ENCODE data around the gene SPN. TPM values are rescaled to one million over a fixed set of nuclear protein-coding genes. Genes with fewer than 3 reads are reported as not detected.

SPN gene
- polyA plus RNA-seq, 2 of the 4 experiments (the other 2 are of a cell fraction) = 0.03 TPM; not detected in 1

DNA sequence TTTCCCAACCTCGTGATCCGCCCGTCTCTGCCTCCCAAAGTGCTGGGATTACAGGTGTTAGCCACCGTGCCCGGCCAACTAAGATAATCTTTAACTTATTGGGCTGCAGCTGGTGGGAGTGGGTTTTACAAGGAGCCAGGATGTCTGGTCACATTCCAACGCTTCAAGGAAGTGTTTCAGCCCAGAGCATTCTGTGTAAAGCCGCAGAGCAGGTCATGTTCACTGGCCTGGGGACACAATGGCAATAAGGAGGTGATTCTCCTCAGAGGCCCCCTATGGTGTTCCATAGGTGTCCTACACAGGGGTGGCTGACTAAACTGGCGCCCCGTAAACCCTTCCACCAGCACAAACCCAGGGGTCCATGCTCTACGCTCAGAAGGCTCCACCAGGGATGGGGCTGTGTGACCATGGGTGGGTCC, 17.1 kb downstream of the SPN start (continued):
- TF ChIP-seq, protein P1, sequence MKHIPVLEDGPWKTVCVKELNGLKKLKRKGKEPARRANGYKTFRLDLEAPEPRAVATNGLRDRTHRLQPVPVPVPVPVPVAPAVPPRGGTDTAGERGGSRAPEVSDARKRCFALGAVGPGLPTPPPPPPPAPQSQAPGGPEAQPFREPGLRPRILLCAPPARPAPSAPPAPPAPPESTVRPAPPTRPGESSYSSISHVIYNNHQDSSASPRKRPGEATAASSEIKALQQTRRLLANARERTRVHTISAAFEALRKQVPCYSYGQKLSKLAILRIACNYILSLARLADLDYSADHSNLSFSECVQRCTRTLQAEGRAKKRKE (CRISPR knock-in tag; IDR thresholded peaks at IDR 0.05; ENCODE audit: low read depth) = no peak
- TF ChIP-seq ESRRA (IDR thresholded peaks at IDR 0.05; ENCODE audit: borderline replicate concordance, low read length) (no peak), EP300 (IDR thresholded peaks at IDR 0.05) (no peak)

DNA sequence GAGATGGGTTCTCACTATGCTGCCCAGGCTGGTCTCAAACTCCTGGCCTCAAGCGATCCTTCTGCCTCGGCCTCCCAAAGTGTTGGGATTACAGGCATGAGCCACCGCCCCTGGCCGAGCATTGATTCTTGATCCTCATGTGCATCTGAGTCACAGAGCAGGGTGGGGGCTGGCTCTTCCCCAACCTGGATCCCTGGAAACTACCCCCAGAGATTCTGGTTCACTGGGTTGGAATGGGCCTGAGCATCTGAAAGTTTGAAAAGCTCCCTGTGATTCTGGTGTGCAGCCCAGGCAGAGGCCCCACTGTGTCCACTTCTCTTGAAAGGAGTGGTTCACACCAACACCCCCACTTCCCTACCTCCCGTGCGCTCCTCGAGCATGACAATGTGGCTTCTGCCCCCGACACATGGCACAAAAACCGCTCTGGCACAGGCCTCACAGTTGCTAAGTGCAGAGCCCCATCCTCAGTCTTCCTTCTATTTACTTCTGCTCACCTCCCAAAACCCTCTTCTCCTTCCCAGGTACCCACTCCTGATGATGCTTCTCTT, 20.6 kb downstream of the SPN start:
- ChIA-PET POLR2A (no interaction called here), CTCF (interaction anchor here (1.0 to 2.0 kb wide), 7 partner anchors 8 to 348 kb away, joined by 3 to 13 read pairs (median 5); no protein-coding TSS in a partner anchor)
- 88% methylated on average over 9 of the region's 9 CpGs for WGBS (ENCODE audit: missing lambda C conversion rate)
- no peak overlapping the region for H3K27ac ChIP-seq
- DNase-seq (ENCODE audit: low read depth in 1 of 2, low spot score in 1 of 2) (no peak), ATAC-seq (no peak), FAIRE-seq (no peak)
- TF ChIP-seq CHD4 (IDR thresholded peaks at IDR 0.05; ENCODE audit: borderline replicate concordance) (no peak), POLR2AphosphoS2 (conservative IDR thresholded peaks at IDR 0.05; ENCODE audit: low read length) (no peak), TFCP2L1 (CRISPR knock-in tag; IDR thresholded peaks at IDR 0.05) (no peak), MAFK (IDR thresholded peaks at IDR 0.05; ENCODE audit: partially characterized antibody) (no peak), KDM1A (IDR thresholded peaks at IDR 0.05; ENCODE audit: low read depth) (no peak), HDAC2 (IDR thresholded peaks at IDR 0.05) (no peak), RARB (CRISPR knock-in tag; IDR thresholded peaks at IDR 0.05) (no peak), EP300 (IDR thresholded peaks at IDR 0.05) (no peak)
- TF ChIP-seq, protein P2, sequence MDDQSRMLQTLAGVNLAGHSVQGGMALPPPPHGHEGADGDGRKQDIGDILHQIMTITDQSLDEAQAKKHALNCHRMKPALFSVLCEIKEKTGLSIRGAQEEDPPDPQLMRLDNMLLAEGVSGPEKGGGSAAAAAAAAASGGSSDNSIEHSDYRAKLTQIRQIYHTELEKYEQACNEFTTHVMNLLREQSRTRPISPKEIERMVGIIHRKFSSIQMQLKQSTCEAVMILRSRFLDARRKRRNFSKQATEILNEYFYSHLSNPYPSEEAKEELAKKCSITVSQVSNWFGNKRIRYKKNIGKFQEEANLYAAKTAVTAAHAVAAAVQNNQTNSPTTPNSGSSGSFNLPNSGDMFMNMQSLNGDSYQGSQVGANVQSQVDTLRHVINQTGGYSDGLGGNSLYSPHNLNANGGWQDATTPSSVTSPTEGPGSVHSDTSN (IDR thresholded peaks at IDR 0.05) = no peak
- no peak overlapping the region for H3K4me2 ChIP-seq
- peaks cover 4% of the 10 kb centered on the region; the same call in 1 of the 3 replicates for H3K4me1 ChIP-seq
- H3K4me3 ChIP-seq = no peak overlapping the region
- no peaks in the 10 kb centered on the region for H3K9me3 ChIP-seq

DNA sequence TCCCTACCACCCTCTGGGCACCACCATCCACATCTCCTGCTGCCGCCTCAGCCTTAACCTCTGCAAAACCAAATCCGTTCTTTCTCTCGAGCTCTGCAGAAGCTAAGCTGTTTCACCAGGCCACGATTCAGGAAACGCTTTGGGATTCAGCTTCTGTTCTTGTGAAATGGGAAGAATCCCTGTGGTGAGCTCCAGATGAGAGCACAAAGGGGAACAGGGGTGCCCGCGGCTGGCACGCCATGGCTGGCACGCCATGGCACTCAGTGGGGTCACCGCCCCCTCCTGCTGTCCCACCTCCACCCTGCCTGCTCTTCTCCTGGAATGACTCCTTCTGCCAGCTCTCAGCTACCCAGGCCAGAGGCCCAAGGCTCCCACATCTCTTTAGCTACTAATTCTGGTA, 21.6 kb downstream of the SPN start:
- no peak for ATAC-seq
- TF ChIP-seq POLR2A (IDR thresholded peaks at IDR 0.05; ENCODE audit: low read length) (no peak), HOXB13 (CRISPR knock-in tag; IDR thresholded peaks at IDR 0.05; ENCODE audit: low read depth) (no peak), NFE2L2 (conservative IDR thresholded peaks at IDR 0.05; ENCODE audit: low read length) (no peak), NPAS2 (CRISPR knock-in tag; IDR thresholded peaks at IDR 0.05; ENCODE audit: borderline replicate concordance) (no peak), KDM5A (IDR thresholded peaks at IDR 0.05) (no peak), ZC3H11A (IDR thresholded peaks at IDR 0.05) (no peak), RAD21 (conservative IDR thresholded peaks at IDR 0.05 in 1 of 2, IDR thresholded peaks at IDR 0.05 in 1 of 2) (no peak), FOSL2 (IDR thresholded peaks at IDR 0.05) (no peak), FOSL2 (CRISPR knock-in tag; IDR thresholded peaks at IDR 0.05) (no peak)
- TF ChIP-seq, protein P1 (CRISPR knock-in tag; IDR thresholded peaks at IDR 0.05; ENCODE audit: low read depth) = no peak
- TF ChIP-seq, protein P3, sequence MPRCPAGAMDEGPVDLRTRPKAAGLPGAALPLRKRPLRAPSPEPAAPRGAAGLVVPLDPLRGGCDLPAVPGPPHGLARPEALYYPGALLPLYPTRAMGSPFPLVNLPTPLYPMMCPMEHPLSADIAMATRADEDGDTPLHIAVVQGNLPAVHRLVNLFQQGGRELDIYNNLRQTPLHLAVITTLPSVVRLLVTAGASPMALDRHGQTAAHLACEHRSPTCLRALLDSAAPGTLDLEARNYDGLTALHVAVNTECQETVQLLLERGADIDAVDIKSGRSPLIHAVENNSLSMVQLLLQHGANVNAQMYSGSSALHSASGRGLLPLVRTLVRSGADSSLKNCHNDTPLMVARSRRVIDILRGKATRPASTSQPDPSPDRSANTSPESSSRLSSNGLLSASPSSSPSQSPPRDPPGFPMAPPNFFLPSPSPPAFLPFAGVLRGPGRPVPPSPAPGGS (IDR thresholded peaks at IDR 0.05) = no peak
- TF ChIP-seq, protein P4, sequence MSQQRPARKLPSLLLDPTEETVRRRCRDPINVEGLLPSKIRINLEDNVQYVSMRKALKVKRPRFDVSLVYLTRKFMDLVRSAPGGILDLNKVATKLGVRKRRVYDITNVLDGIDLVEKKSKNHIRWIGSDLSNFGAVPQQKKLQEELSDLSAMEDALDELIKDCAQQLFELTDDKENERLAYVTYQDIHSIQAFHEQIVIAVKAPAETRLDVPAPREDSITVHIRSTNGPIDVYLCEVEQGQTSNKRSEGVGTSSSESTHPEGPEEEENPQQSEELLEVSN (IDR thresholded peaks at IDR 0.05; ENCODE audit: borderline replicate concordance, low read depth) = no peak
- ChIA-PET POLR2A (no interaction called here), CTCF (interaction anchor here (0.9 to 1.4 kb wide), 3 partner anchors 11 to 347 kb away, joined by 4 to 5 read pairs (median 4); no protein-coding TSS in a partner anchor)
- no peak for DNase-seq (ENCODE audit: low read depth in 1 of 2, low spot score in 1 of 2)
- Histone ChIP-seq H3K4me1 (no peaks in the 10 kb centered on the region), H3K4me2 (no peak overlapping the region), H3K27ac (no peak overlapping the region), H3K9me3 (no peaks in the 10 kb centered on the region), H3K4me3 (no peak overlapping the region)
- FAIRE-seq = no peak
- WGBS (ENCODE audit: missing lambda C conversion rate) = 91% methylated on average over 10 of the region's 10 CpGs

All from A549 (cell line).